Ectodermal cell (in vitro differentiated cells): Measurements from ENCODE around the gene HSPB8. TPM values are rescaled to one million over a fixed set of nuclear protein-coding genes. Genes with fewer than 3 reads are reported as not detected.

ENCODE experiments used
- H3K27ac ChIP-seq: 2 replicates; pipeline ENCODE4 v1.7.0; 2013; ENCODE audit warnings: mild to moderate bottlenecking, low read depth, low read length; ENCODE audit not compliant: insufficient read depth, poor library complexity, severe bottlenecking
- H3K27me3 ChIP-seq: 2 replicates; pipeline ENCODE4 v1.7.0; 2013; ENCODE audit warnings: mild to moderate bottlenecking, low read length; ENCODE audit not compliant: insufficient read depth, control insufficient read depth, poor library complexity, severe bottlenecking
- H3K36me3 ChIP-seq: one replicate; pipeline ENCODE4 v1.7.0; 2013; ENCODE audit warnings: low read length; ENCODE audit not compliant: control insufficient read depth, insufficient read depth
- H3K4me1 ChIP-seq: one replicate; pipeline ENCODE4 v1.7.0; 2013; ENCODE audit warnings: low read length; ENCODE audit not compliant: control insufficient read depth, insufficient read depth
- H3K4me3 ChIP-seq: 2 replicates; pipeline ENCODE4 v1.7.0; 2013; ENCODE audit warnings: low read depth, low read length, control low read depth; ENCODE audit not compliant: insufficient read depth
- H3K9me3 ChIP-seq: 2 replicates; pipeline ENCODE4 v1.7.0; 2013; ENCODE audit warnings: mild to moderate bottlenecking, low read length, moderate library complexity; ENCODE audit not compliant: control insufficient read depth
- WGBS, 2 experiments: methylation state at CpG; one replicate each; pipeline ENCODE4 v1.1.7; 2013; ENCODE audit warnings: missing lambda C conversion rate in 2 of 2; 5-methylcytosine and 5-hydroxymethylcytosine counted together
- polyA plus RNA-seq, 4 experiments: library from polyadenylated mRNA; stranded (reverse); fragments of 50-300 nt; gene quantifications; one replicate each; pipeline ENCODE4 v1.2.3, GENCODE V29; 2013

The HSPB8 gene
- polyA plus RNA-seq (2013, experiment 1 of 4): 0.48 TPM
- polyA plus RNA-seq (2013, experiment 2 of 4): 0.39 TPM
- polyA plus RNA-seq (2013, experiment 3 of 4): 0.53 TPM
- polyA plus RNA-seq (2013, experiment 4 of 4): 1.0 TPM

DNA sequence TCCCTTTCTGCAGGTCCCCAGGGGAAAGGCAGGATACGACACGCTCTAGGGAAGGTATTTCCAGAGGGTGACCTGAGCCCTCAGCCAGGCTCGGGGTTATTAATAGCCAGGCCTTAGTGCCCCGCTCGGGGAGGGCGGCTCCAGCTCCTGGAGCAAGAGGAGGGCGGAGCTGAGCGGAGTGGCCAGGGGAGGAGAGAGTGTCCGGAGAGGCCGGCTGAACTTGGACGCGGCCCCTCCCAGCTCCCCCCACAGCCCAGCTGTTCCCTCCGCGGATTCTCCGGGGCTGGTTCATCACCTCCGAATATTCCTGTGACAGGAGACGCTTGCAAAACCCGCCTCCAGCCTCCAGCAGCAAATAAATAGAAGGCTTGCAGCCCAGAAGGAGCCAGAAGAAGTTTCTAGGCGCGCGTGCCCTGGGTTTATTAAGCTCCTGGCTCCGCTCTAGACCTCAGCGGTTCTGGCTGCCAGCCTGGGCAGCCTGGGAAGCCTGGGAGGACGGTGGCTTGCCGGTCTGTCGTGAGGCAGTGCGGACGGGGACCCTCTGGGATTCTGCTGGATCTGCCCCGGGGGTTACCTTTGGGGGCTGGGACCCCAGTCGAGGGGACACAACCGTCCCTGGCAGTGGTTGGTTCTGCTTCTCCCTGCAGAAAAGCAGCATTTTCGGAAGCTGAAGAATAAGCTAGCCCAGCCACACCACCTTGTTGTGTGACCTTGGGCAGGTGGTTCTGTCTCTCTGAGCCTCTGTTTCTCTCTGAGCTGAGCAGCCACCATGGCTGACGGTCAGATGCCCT lies at the start of gene HSPB8:
HSPB8 (plus strand) TSS at position 388 of the 791 bp plus-strand sequence; CDS start at position 770, 382 bp downstream.
- WGBS, 2 experiments: 17 to 18% methylated on average over 33 of the region's 33 CpGs
- Histone ChIP-seq H3K36me3 (no peaks in the 10 kb centered on the region), H3K27ac (no peak within 1 kb of the TSS), H3K27me3 (peaks cover 21% of the 10 kb centered on the region), H3K9me3 (no peaks in the 10 kb centered on the region), H3K4me1 (peaks cover 29% of the 10 kb centered on the region), H3K4me3 (no peak within 1 kb of the TSS)

- 86 to 91% methylated on average over 3 of the region's 3 CpGs for WGBS, 2 experiments
- H3K9me3 ChIP-seq: no peaks in the 10 kb centered on the region
- H3K36me3 ChIP-seq: no peaks in the 10 kb centered on the region
- no peak overlapping the region for H3K27ac ChIP-seq
- H3K27me3 ChIP-seq: no peaks in the 10 kb centered on the region
- H3K4me1 ChIP-seq: no peaks in the 10 kb centered on the region
- H3K4me3 ChIP-seq: no peak overlapping the region
Observed at GRCh38 chr12:119129827-119130434, 48.8 kb upstream of the HSPB8 start.

DNA sequence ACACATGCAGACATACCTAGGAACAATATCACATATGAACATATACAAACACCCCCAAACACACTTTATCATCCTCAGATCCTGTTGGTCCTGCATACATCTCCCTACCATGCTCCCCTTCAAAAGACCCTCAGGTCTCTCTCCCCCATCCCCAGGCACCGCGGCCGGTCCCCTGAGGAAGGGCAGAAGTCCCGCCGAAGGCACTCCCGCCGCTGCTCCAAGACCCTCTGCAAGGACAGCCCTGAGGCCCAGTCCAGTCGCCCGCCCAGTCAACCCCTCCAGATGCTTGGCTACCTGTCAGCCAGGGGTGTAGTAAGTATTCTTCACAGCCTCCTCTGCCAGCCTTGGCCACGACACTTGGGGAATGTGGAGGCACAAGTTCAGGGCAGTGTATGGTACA lies 48.2 kb upstream of the HSPB8 start:
- Histone ChIP-seq H3K4me1 (no peaks in the 10 kb centered on the region), H3K27me3 (no peaks in the 10 kb centered on the region), H3K36me3 (no peaks in the 10 kb centered on the region), H3K9me3 (no peaks in the 10 kb centered on the region), H3K27ac (no peak overlapping the region), H3K4me3 (no peak overlapping the region)
- 94 to 95% methylated on average over 10 of the region's 10 CpGs for WGBS, 2 experiments

GRCh38 chr12:119134284-119135072 lies 44.3 kb upstream of the HSPB8 start:
- H3K27ac ChIP-seq: no peak overlapping the region
- no peak overlapping the region for H3K4me3 ChIP-seq
- no peaks in the 10 kb centered on the region for H3K9me3 ChIP-seq
- no peaks in the 10 kb centered on the region for H3K36me3 ChIP-seq
- no peaks in the 10 kb centered on the region for H3K27me3 ChIP-seq
- 94 to 95% methylated on average over 3 of the region's 3 CpGs for WGBS, 2 experiments
- H3K4me1 ChIP-seq: no peaks in the 10 kb centered on the region

DNA sequence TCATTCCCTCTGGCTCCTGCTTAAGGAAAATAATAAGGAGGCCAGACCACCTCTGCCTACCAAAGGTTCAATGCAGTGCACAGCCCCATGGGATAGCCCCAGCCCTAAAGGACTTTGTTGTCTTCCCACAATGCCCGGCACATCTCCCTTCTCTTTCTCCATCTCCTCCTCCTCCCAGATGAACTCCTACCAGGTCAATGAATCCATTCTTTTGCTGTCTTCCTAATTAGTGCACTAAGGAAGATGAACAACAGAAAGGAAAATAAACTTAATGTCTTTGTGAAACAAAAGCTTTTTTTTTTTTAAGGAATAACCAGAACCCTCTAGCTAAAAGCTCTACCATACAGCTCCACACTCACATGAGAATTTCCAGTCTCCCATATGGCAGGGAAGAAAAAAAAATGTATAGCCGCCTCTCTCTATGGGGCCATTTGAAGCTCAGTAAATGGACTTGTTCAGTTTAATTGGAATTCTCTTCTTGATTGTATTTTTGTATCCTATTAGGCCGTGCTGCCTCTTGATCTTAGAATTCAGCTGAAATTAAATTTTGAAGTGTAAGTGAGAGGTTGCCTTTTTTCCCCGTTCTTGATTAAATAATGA lies 41.8 kb upstream of the HSPB8 start:
- H3K36me3 ChIP-seq: no peaks in the 10 kb centered on the region
- no peaks in the 10 kb centered on the region for H3K27me3 ChIP-seq
- no peak overlapping the region for H3K27ac ChIP-seq
- H3K4me3 ChIP-seq: no peak overlapping the region
- 89 to 93% methylated on average over 3 to 4 of the region's 4 CpGs for WGBS, 2 experiments
- H3K9me3 ChIP-seq: no peaks in the 10 kb centered on the region
- no peaks in the 10 kb centered on the region for H3K4me1 ChIP-seq

GRCh38 chr12:119139448-119139847 lies 39.3 kb upstream of the HSPB8 start:
- 71 to 97% methylated on average over 2 of the region's 2 CpGs for WGBS, 2 experiments
- no peaks in the 10 kb centered on the region for H3K4me1 ChIP-seq

DNA sequence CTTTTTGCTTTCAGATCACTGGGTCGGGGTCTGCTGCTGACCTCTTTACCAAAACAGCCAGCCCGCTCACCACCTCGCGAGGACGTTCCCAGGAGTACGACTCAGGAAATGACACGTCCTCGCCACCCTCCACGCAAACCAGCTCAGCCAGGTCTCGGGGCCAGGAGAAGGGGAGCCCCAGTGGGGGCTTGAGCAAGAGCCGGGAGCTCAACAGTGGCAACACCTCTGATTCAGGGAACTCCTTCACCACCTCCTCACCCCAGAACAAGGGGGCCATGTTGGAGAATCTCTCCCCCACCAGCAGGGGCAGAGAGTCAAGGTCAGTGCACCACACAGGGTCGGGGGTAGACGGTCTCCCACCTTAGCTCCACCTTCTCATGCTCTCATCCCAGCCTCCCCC lies 33.4 kb upstream of the HSPB8 start:
- no peaks in the 10 kb centered on the region for H3K9me3 ChIP-seq
- H3K4me1 ChIP-seq: no peaks in the 10 kb centered on the region
- H3K36me3 ChIP-seq: no peaks in the 10 kb centered on the region
- H3K4me3 ChIP-seq: no peak overlapping the region
- H3K27me3 ChIP-seq: no peaks in the 10 kb centered on the region
- H3K27ac ChIP-seq: no peak overlapping the region
- WGBS, 2 experiments: 66 to 67% methylated on average over 13 of the region's 13 CpGs

More at GRCh38 chr12:119139448-119139847, 39.3 kb upstream of the HSPB8 start:
- no peaks in the 10 kb centered on the region for H3K36me3 ChIP-seq
- no peak overlapping the region for H3K4me3 ChIP-seq
- H3K27me3 ChIP-seq: no peaks in the 10 kb centered on the region
- no peak overlapping the region for H3K27ac ChIP-seq
- no peaks in the 10 kb centered on the region for H3K9me3 ChIP-seq

GRCh38 chr12:119147847-119148448 lies 30.8 kb upstream of the HSPB8 start:
- Histone ChIP-seq H3K27me3 (no peaks in the 10 kb centered on the region), H3K4me3 (no peak overlapping the region), H3K36me3 (no peaks in the 10 kb centered on the region), H3K9me3 (no peaks in the 10 kb centered on the region), H3K27ac (no peak overlapping the region), H3K4me1 (no peaks in the 10 kb centered on the region)
- WGBS, 2 experiments: 80 to 84% methylated on average over 2 of the region's 2 CpGs

- H3K36me3 ChIP-seq: no peaks in the 10 kb centered on the region
- no peak overlapping the region for H3K27ac ChIP-seq
- WGBS, 2 experiments: 85 to 86% methylated on average over 7 of the region's 7 CpGs
- H3K27me3 ChIP-seq: no peaks in the 10 kb centered on the region
- H3K9me3 ChIP-seq: no peaks in the 10 kb centered on the region
- H3K4me1 ChIP-seq: no peaks in the 10 kb centered on the region
- no peak overlapping the region for H3K4me3 ChIP-seq
Observed at GRCh38 chr12:119149270-119149669, 29.5 kb upstream of the HSPB8 start.
